Fibroblast of skin of abdomen (primary cell): ENCODE data around the gene IL22RA1.

Experiments used
- DNase-seq: peaks from one replicate; pipeline ENCODE4 v3.0.0-alpha.2; 2013

The IL22RA1 gene

DNA sequence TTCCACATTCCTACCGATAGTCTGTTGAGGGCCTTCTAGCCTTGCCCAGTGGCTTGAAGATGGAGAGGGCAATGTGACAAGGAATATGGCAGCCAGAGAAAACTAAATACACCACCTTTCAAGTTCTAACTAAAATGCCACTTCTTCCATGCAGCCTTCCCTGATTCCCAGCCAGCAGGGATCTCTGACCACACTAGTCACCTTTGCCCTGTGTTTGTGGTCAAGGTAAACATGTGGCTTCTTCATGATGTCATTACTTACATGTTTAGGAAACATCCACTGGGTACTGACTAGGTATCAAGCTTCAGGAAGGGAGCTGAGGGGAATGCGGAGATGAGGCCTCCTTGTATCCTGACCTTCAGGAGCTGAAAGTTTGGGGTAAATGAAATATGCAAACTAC, 22.6 kb upstream of the IL22RA1 start:
- DNase-seq: no peak

DNA sequence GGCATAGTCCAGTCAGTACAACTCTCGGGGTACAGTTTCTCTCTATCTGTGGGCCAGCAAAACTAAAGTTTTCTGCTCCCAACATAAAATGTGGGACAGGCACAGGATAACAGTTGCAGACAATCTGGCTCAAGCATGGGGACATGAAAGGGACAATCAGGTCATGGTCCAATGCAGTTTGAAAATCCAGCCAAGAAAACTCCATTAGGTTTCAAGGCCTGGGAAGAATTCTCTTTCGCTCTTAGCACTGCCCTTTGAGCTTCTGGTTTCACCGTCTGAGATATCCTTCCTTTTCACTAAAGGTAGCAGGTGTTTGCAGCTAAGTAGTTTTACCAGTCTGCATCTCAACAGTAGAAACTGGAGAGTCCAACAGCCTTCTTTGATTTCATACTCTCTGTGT, 21.1 kb upstream of the IL22RA1 start:
- no peak for DNase-seq

DNA sequence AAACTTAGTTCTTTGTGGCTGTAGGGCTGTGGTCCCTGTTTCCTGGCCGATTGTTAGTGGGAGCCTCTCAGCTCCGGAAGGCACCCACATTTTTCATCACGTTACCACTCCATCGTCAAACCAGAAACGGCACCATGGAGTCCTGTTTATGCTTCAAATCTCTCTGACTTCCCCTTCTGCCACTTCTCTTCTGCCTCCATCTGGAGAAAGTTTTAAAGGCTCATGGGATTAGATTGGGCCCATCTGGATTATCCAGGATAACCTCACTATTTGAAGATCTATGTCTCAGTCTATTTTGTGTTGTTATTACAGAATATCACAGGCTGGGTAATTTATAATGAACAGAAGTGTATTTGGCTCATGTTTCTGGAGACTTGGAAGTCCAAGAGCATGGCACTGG, 19.3 kb upstream of the IL22RA1 start:
- no peak for DNase-seq

DNA sequence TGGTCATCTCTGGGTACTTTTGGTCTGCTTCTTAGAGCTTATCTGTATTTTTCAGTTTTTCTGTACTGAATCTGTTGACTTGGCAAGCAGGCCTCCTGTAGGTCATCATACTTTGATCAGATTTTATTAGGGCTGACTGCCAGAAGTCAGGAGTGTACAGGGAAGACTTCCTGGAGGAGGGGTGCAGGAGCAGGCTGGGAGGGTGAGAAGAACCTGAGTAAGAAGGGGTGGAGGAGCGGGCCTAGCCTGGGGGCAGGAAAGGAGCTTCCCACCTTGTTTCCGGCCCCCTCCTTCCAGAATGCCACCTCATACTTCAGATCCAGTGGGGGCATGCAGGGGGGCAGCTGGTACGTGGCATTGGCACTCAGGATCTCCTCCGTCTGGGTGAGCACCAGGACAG, 18.3 kb upstream of the IL22RA1 start:
- DNase-seq: no peak

DNA sequence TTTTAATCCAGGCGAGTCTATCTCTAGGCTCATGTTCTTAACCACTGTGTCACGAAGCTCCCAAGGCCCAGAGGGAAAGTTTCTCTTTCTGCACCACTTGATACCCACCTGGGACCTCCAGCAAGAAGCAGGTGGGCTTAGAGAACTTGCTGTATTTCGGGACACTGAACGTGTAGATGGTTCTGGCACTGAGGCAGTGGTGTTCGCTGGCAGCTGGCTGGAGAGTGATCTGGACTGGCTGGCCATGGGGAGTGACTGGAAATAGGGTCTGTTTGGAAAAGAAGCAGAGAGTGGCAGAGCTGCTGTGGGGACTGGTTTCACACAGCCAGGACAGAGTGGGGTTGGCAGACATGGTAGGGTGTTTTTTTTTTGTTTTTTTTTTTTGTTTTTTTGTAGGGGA, 16.4 kb upstream of the IL22RA1 start:
- DNase-seq: no peak

DNA sequence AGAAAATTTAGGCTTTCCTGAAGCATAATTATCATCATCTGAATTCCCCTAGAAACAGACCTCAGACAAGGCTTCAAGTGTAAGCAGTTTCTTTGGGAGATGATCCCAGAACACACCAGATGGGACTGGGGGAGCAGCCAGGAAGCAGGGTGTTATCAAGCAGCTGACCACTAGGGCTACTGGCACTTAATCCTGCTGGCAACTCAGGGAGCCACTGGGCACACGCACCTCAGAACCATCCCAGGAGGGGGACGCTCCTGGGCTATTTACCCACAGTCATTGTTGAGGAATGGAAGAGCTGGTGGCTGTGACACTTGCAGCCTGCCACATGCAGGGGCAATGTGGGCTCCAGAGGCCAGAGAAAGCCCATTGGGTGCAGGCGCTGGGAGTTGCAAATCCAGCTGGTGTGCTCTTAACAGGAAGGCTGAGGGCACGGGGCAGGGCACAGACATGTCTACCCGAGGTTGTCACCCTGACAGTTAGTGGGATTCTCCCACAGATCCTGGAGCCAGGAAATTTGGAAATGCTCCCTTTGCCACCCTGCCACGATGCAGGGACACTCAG, 15.1 kb upstream of the IL22RA1 start:
- DNase-seq: no peak

DNA sequence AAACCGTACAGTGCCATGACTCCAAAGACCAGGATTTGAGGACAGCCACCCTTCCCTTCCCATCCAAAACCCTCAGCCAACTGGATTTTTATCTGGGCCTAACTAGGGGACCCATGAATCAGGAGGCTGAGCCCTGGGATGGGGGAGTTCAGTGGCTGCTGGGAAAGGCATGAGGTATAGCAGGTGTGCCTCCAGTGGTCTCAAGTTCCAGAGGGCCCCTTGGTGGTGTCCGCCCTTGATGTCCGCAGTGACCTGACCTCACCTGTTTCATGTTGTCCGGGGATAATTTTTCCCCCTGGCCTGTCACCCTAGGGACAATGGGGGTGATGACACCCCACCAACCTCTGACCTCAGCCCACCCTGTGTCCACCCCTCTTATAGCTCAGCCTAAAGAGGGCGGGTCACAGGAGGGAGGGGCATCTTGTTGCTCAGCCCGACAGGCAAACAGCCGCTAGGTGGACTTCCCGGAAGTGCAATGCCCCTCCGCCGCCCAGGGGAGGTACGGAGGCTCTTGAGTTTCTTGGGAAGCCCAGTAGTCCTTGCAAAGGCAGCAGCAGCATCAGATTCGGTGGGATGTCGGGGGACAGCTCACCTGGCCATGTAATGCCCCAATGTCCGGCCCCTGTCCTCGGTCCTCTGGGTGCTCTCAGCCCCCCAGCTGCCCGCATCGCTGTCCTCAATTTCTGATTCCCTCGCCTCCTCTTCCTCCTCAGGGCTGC, 13.8 kb upstream of the IL22RA1 start:
- DNase-seq: no peak

DNA sequence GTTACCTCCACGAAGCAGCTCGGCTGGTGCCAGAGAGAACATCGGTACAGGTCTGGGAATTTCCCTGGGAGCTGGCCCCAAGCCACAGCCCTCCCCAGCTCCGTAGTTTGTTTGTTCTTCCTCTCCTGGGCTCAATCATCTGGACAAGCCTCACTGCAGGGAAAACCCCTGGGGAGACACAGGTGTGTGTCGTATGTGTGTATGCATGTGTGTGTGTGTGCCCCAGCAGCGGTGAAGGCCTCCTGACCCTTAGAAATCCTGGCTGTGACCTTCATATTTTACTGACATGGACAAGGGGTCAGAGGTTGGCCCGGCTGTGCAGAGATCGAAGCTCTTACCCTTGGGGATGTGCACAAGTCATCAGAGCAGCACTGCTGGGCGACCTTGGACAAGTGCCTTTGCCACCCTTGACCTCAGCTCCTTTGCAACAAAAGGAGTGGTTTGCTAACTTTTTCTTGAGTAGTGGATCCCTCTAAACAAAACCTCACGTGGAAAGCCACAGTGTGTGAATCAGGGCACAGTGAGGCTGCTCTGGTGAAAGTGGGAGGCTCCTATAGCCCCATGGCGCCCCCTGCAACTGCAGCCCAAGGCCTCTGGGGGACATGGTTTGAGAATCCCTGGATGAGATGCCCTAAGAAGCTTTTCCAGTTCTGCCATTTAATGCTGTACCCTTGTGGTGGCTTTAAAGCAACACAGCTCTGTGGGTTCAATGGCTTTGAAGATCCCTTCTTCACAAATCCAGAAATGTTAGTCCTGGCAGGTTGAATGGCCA, 12.3 kb upstream of the IL22RA1 start:
- no peak for DNase-seq

DNA sequence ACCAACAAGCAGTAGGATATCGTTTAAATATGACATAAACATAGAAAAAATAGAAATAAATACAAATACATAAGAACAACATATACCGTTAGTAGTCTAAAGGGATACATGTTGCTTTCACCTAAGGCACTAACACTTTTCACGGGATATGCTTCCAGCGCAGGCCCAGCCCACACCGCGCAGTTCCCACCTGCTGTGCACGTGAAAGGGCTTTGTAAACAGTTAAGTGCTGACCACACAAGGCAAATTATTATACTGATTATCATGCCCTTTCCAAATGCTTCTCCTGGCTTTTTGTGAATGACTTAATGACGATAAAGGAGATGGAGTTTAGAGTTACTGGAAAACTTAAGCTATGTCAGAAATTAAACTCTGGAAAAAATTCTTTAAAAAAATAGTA, 11.3 kb upstream of the IL22RA1 start:
- DNase-seq: no peak

DNA sequence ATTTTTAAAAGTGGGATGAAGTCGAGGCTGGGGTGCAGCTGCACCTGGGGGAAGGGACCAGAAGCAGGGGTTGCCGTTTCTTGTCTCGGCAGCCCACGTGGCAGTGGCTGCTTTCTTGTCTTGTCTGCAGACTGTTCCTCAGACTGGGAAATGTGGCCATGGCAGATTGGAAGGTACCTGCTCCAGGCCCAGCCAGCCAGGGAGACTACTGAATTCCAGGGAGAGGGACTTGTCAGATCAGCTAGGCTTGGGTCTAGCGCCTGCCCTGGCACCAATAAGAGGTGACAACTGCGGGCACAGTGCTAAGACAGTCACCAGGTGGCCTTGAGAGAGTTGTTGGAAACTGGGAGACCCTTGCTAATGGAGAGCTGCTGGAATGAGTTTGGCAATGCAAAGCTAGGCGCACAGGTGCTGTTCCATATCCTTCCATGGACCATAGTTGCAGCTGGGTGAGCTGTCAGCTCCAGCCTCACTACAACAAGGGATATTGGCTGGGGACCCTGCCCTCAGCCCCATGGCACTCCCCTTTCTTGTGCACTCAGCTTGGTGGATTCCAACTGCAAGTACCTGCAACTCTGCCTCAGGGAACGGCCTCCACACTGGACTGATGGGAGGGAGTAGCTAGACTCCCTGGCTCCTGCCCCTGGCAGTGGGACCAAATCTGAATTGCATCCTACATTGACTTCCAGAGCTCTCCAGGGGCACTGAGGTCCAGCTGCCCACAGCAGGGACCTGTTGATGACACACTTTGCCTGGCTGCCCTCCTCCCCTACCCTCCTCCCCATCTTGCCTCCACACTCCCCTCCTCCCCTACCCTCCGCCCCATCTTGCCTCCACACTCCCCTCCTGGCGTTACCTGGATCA, 9.9 kb upstream of the IL22RA1 start:
- DNase-seq: no peak

DNA sequence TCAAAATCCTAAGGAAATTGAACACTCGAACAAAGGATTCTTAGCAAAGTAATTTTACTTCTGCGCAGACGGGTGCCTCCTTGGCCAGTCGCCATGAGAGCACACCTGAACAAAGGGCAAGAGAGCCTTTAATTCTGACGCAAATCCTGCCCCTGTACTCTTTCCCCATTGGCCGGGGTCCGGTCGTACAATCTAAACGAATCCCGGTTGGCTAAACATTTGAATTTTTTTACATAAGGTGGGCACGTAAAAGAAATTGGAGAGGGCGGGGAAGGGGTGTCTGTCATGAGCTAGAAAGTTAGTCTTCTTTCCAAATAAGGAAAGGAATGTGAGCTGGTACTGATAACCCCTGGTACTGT, 8.2 kb upstream of the IL22RA1 start:
- DNase-seq: no peak

DNA sequence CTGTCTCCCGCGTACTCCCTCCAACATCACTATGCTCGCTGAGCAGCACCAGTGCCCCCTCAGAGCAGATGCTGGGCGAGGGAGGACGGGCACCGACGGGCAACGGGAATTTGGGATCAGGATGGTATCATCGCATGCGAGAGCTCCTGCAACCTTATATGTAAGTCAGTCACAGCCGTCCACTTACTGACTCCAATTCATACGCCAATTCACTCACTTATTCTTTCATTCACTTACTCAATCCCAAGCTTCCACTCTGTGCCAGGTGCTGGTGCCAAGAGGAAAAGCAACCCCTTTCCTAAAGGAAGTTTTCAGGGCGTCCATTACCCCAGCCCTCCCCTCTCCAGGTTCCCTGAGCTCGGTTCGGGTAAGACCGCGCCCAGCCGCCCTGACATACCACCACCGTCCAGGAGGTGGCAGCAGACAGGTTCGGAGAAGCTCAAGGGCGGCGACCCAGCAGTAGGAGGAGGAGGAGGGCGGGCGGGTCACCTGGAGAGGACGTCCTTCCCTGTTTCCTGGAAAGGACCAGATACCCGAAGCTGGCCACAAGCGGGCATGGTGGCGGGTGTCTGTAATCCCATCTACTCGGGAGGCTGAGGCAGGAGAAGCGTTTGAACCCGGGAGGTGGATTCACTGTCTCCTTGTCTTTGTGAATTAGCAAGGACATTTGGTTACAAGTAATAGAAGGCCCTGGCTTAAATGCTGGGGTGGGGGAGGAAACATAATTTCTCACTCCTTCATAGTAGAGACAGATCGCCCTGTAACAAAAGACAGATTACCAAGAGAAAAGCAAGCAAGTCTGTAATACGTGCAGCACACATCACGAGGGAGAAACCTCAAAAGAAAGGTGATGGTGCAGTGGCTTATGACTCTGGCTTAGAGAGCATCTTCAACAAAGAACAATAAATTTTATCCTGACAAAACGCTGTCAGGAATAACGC, 7.6 kb upstream of the IL22RA1 start:
- DNase-seq: peak; percentile 62

DNA sequence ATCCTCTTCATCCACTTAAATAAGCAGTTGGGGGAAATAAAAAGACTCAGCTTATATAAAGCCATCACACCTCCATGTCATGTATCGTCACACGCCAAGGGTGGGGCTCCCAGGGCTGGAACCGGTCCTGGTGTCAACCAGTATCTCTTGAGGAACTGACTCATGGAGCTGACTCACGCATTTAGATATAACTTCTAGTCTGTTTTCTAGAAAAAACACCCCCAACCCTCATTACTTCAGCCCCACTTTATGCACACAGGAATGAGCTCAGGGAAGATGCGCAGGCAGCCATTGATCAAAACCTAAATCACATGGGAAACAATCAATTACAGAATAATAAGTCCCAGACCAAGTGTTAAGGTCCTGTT, 6.9 kb upstream of the IL22RA1 start:
- peak; percentile 23 for DNase-seq

DNA sequence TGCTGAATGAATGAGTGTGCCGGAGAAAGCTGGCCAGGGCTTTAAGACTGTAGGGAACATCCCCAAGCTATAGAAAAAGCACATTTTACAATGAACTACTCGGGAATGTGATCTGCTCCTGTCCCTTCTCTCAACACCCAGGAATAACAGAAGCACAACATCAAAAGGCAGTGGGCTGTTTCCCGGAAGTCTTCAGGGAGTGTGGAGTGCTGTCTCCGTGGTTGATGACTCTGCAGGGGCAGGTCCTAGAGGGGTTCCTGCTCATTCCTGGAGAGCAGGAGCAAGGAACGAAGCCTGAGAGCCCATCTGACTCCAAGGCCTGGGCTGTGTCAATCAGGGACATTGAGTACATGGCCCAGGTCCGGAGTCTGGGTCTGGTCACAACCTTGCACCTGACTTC, 4.9 kb upstream of the IL22RA1 start:
- DNase-seq: no peak

DNA sequence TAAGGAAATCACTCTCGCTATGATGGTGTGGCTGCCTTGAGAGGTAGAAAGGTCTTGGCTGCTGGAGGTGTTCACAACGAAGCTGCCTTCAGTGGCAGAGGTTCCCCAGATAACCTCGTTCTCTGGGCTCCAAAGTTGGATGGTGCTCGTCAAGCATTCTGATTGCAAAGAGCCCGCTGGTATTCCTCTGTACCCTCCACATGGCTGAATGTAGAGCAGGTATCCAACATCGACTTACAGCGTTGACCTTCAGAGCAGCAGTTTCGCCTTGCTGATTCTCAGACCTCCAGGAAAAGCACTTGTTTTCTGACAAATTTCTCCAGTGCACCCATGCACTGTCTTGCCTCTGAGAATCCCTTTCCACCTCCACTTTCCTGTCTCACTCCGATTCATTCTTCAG, 4.3 kb upstream of the IL22RA1 start:
- DNase-seq: no peak

DNA sequence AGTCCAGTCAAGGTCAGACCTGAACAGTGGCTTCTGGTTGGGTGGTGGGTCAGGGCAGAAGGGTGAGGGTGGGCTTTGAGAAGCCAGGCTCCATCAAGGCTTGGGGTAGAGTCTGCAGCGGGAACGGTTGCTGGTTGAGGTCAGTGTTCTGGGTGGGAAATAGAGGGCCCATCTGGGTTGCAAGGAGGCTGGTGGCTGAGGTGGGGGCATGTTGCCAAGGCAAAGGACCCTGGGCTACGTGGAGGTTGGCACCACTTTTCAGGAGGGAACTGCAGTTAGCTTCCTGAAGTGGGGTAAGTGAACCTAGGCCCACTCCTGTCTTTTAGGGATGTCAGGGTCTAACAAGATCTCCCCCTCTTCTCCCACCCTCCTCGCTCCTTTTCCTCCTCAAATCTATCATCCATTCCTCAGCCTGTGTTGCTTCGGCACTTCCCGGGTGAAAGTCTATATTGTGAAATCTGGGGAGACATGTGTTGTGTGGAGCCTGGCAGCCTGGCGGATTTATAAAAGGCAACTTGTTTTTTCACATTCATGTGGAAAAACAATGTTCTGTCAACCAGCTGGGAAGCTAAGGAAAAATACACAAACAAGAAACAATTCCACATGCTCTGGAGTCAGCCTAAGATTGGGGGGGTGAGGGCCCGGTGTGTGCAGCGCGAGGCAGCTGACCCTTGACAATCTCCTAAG, 1.5 kb downstream of the IL22RA1 start:
- no peak for DNase-seq

DNA sequence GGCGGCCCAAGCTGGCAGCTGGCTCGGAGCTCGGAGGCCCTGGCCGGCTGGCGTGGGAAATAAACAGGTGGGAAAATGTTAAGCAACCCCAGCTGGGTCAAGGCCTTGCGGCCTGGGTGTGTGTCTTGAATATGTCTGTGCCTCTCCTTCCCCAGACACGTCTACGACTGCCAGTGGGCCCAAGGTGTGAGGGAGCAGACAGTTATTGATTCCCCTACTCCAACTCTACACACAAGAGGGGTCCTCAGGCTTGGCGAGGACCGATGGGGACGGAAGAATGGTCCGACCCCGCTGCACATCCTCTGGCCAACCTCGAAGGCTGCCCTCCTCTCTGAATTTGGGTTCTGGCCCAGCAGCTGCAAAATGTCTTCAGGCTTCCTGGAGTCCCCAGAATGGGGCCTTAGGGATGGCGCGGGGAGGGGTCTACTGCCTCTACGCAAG, 2.2 kb downstream of the IL22RA1 start:
- no peak for DNase-seq

DNA sequence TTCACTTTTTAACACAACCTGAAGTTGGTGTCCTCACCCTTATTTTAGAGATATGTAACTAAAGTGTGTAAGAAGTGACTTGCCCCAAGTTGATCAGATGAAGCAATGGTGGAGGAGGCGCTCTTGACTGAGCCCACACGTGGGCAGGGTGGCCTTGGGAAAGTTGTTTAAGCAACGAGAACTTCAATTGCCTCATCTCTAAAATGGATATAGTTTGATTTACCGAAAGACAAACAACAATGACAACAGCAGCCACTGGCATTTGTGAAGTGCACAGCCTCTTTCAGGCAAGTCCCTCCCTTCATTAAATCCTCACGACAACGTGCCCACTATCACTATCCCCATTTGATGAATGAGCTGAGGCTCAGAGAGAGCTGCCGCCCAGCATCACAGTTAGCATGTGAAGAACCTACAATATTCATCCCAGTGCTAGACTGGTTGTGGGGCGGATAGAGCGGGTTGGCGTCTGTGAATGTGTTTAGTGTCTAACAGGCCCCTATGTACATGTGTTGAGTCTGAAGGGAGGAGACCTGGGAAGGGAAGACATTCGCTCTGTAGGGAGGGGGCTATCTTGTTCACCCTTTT, 3.0 kb downstream of the IL22RA1 start:
- DNase-seq: no peak

DNA sequence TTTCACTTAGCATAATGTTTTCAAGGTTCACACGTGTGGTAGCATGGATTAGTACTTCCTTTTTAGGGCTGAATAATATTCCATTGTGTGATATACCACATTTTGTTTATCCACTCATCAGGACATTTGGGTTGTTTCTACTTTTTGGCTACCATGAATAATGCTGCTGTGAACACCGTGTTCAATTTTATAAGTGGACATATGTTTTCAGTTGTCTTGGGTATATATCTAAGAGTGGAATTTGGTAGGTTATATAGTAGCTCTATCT, 3.8 kb downstream of the IL22RA1 start:
- no peak for DNase-seq

DNA sequence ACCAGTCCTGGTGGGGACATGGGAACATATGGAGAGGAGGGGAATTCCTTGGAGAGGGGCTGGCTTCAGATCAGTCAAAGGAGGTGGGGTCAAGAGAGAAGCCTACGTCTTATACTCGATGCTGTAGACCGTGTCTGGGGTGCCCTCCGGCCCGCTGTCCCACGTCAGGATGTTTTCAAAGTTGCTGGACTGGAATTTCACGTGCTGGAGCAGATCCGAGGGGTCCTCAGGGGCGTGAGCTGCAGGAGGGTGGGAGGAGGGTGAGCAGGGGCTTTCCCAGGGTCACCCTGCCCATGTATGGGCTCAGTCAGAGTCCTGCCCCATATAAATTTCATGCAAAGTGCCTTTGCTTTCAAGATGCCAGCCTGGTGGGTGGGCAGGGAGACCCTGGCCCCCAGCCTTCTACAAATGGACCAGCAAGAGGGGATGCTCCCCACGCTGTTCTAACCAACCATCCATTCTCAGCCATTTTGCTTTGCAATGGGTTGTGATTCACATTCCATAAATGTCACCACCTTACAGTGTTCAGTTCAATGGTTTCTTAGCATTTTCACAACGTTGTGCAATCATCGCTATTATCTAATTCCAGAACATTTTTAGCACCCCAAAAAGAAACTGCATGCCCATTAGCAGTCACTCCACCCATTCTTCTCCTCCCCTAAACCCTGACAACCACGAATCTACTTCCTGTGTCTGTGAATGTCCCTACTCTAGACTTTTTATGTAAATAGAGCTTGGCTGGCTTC, 4.3 kb downstream of the IL22RA1 start:
- DNase-seq: no peak
